Activated T-cell treated with anti-CD3 and anti-CD28 coated beads, Interleukin-2, amount 50 U/mL, for 72 hours (primary cell): ENCODE results near the gene NAGK. TPM values are rescaled to one million over a fixed set of nuclear protein-coding genes. Genes with fewer than 3 reads are reported as not detected.
A peak's percentile ranks its signal among the peaks of the same experiment; 100 is the strongest.
"Not testable (repeated sequence)": the region's sequence is repeated elsewhere in the genome, so short reads cannot be mapped to it uniquely, and the experiment has no call there.

Experiments
- ATAC-seq, 2 donors: fragments of 150-1000 bp; cut with Tn5 transposase; replicated peaks in 1 of 2; 2 replicates each; pipeline ENCODE4 v1.10.0; 2021; ENCODE audit warnings: moderate library complexity in 2 of 2, mild to moderate bottlenecking in 1 of 2
- DNase-seq, 2 donors: peaks; one replicate each; pipeline ENCODE4 v3.0.0; 2021 to 2022; ENCODE audit warnings: mixed read lengths in 1 of 2
- H3K27ac Mint-ChIP-seq: one replicate; pipeline ENCODE4 v1.8.0; 2022; ENCODE audit warnings: mild to moderate bottlenecking, moderate library complexity, mixed read lengths
- H3K27me3 Mint-ChIP-seq: one replicate; pipeline ENCODE4 v1.8.0; 2022; ENCODE audit warnings: low read depth, mixed read lengths
- H3K36me3 Mint-ChIP-seq, 2 donors: one replicate each; pipeline ENCODE4 v1.8.0; 2022; ENCODE audit warnings: mixed read lengths in 2 of 2, mild to moderate bottlenecking in 1 of 2; ENCODE audit not compliant: insufficient read depth in 2 of 2
- H3K4me1 Mint-ChIP-seq: one replicate; pipeline ENCODE4 v1.8.0; 2022; ENCODE audit warnings: low read depth, mixed read lengths
- H3K4me3 Mint-ChIP-seq, 2 donors: one replicate each; pipeline ENCODE4 v1.8.0; 2022; ENCODE audit warnings: mild to moderate bottlenecking in 2 of 2, mixed read lengths in 2 of 2, moderate library complexity in 2 of 2
- H3K9me3 Mint-ChIP-seq, 2 donors: one replicate each; pipeline ENCODE4 v1.8.0; 2022; ENCODE audit warnings: mixed read lengths in 2 of 2
- total RNA-seq, 2 donors: library from RNA; stranded (reverse); gene quantifications; one replicate each; pipeline ENCODE4 v1.2.3, GENCODE V29; 2022

NAGK gene
- 10 to 100 TPM; 51.3 to 53.8 TPM for total RNA-seq

- peak within 1 kb of the TSS; percentile 95 for H3K27ac Mint-ChIP-seq
- no peaks in the 10 kb centered on the region for H3K9me3 Mint-ChIP-seq
- H3K27me3 Mint-ChIP-seq = no peaks in the 10 kb centered on the region
- ATAC-seq (peak; percentile 87 to 89), DNase-seq (peak; percentile 98)
- H3K4me1 Mint-ChIP-seq = peaks cover 58% of the 10 kb centered on the region
- H3K4me3 Mint-ChIP-seq = peak within 1 kb of the TSS; percentile 89 to 91
- peaks cover 0 to 2% of the 10 kb centered on the region in 2 donors for H3K36me3 Mint-ChIP-seq
Observed at GRCh38 chr2:71068218-71069035, at the start of gene NAGK. Gene NAGK, plus strand, starts transcription at chr2:71068648. Its CDS starts 36 bp downstream, at chr2:71068684.

GRCh38 chr2:71019989-71020388 is 48.5 kb upstream of the NAGK start:
- H3K4me3 Mint-ChIP-seq, H3K27ac Mint-ChIP-seq, H3K9me3 Mint-ChIP-seq, ATAC-seq, H3K27me3 Mint-ChIP-seq, DNase-seq, H3K36me3 Mint-ChIP-seq: not testable (repeated sequence)
- H3K4me1 Mint-ChIP-seq = peaks cover 11% of the 10 kb centered on the region

- not testable (repeated sequence) for H3K36me3 Mint-ChIP-seq, DNase-seq, H3K27me3 Mint-ChIP-seq, H3K27ac Mint-ChIP-seq, H3K4me3 Mint-ChIP-seq, H3K9me3 Mint-ChIP-seq, ATAC-seq
- H3K4me1 Mint-ChIP-seq = peaks cover 11% of the 10 kb centered on the region
Observed at GRCh38 chr2:71021394-71021793, 47.1 kb upstream of the NAGK start.

GRCh38 chr2:71023553-71024243 is 44.8 kb upstream of the NAGK start:
- Mint-ChIP-seq H3K27ac (peak overlapping the region; percentile 37), H3K4me3 (peak overlapping the region in 1 of 2 donors; percentile 47)

GRCh38 chr2:71036296-71036695 is 32.2 kb upstream of the NAGK start:
- DNase-seq, ATAC-seq, H3K4me3 Mint-ChIP-seq, H3K27ac Mint-ChIP-seq, H3K9me3 Mint-ChIP-seq, H3K4me1 Mint-ChIP-seq, H3K36me3 Mint-ChIP-seq: not testable (repeated sequence)
- peaks cover 36% of the 10 kb centered on the region for H3K27me3 Mint-ChIP-seq

More at GRCh38 chr2:71023553-71024243, 44.8 kb upstream of the NAGK start:
- ATAC-seq, H3K27me3 Mint-ChIP-seq, H3K9me3 Mint-ChIP-seq, H3K36me3 Mint-ChIP-seq: not testable (repeated sequence)
- peak; percentile 73 to 82 for DNase-seq
- peaks cover 11% of the 10 kb centered on the region for H3K4me1 Mint-ChIP-seq

GRCh38 chr2:71042287-71042686 is 26.2 kb upstream of the NAGK start:
- H3K4me3 Mint-ChIP-seq = no peak overlapping the region
- DNase-seq = no peak
- H3K27me3 Mint-ChIP-seq = peaks cover 10% of the 10 kb centered on the region
- no peak for ATAC-seq
- no peaks in the 10 kb centered on the region for H3K9me3 Mint-ChIP-seq
- H3K4me1 Mint-ChIP-seq = no peaks in the 10 kb centered on the region
- H3K27ac Mint-ChIP-seq = no peak overlapping the region
- H3K36me3 Mint-ChIP-seq = no peaks in the 10 kb centered on the region

GRCh38 chr2:71043531-71044407 is 24.7 kb upstream of the NAGK start:
- Mint-ChIP-seq H3K27me3 (no peaks in the 10 kb centered on the region), H3K4me3 (no peak overlapping the region), H3K27ac (no peak overlapping the region), H3K36me3 (no peaks in the 10 kb centered on the region), H3K9me3 (no peaks in the 10 kb centered on the region), H3K4me1 (no peaks in the 10 kb centered on the region)
- DNase-seq (no peak), ATAC-seq (peak; percentile 35 to 65)

- Mint-ChIP-seq H3K4me1 (peaks cover 11% of the 10 kb centered on the region), H3K27ac (no peak overlapping the region), H3K36me3 (no peaks in the 10 kb centered on the region), H3K4me3 (no peak overlapping the region), H3K27me3 (no peaks in the 10 kb centered on the region), H3K9me3 (no peaks in the 10 kb centered on the region)
- no peak for DNase-seq
- ATAC-seq = no peak
Observed at GRCh38 chr2:71045151-71045550, 23.3 kb upstream of the NAGK start.

- Mint-ChIP-seq H3K36me3 (no peaks in the 10 kb centered on the region), H3K27ac (no peak overlapping the region), H3K4me3 (no peak overlapping the region), H3K9me3 (no peaks in the 10 kb centered on the region), H3K27me3 (no peaks in the 10 kb centered on the region), H3K4me1 (peaks cover 13% of the 10 kb centered on the region)
- ATAC-seq (no peak), DNase-seq (no peak)
Observed at GRCh38 chr2:71045865-71046548, 22.4 kb upstream of the NAGK start.

- Mint-ChIP-seq H3K9me3 (no peaks in the 10 kb centered on the region), H3K27me3 (no peaks in the 10 kb centered on the region), H3K27ac (no peak overlapping the region), H3K4me1 (peaks cover 13% of the 10 kb centered on the region), H3K36me3 (no peaks in the 10 kb centered on the region), H3K4me3 (no peak overlapping the region)
- no peak for DNase-seq
- ATAC-seq = no peak
Observed at GRCh38 chr2:71048096-71048495, 20.4 kb upstream of the NAGK start.

GRCh38 chr2:71049704-71050360 is 18.6 kb upstream of the NAGK start:
- peak; percentile 67 to 74 for ATAC-seq
- H3K9me3 Mint-ChIP-seq, H3K36me3 Mint-ChIP-seq, H3K27ac Mint-ChIP-seq, H3K4me3 Mint-ChIP-seq, H3K27me3 Mint-ChIP-seq: not testable (repeated sequence)
- peaks cover 13% of the 10 kb centered on the region for H3K4me1 Mint-ChIP-seq
- peak; percentile 63 to 72 for DNase-seq

- H3K36me3 Mint-ChIP-seq, H3K27ac Mint-ChIP-seq, H3K4me3 Mint-ChIP-seq, ATAC-seq, H3K9me3 Mint-ChIP-seq, H3K4me1 Mint-ChIP-seq, H3K27me3 Mint-ChIP-seq, DNase-seq: not testable (repeated sequence)
Observed at GRCh38 chr2:71055206-71055740, 13.2 kb upstream of the NAGK start.
